ENCODE data around the gene TAT. TPM values are rescaled to one million over a fixed set of nuclear protein-coding genes. Genes with fewer than 3 reads are reported as not detected.
"Not testable (repeated sequence)": the region's sequence is repeated elsewhere in the genome, so short reads cannot be mapped to it uniquely, and the experiment has no call there.

The TAT gene
- total RNA-seq, 1 experiment from 2014 or later: not detected

- no peak for TF ChIP-seq CTCF (IDR thresholded peaks at IDR 0.05; ENCODE audit: unreplicated experiment)
- Mint-ChIP-seq H3K4me1 (ENCODE audit: insufficient read depth, unreplicated experiment) (no peaks in the 10 kb centered on the region), H3K27ac (ENCODE audit: low read depth, unreplicated experiment) (no peak overlapping the region), H3K9me3 (ENCODE audit: unreplicated experiment) (no peaks in the 10 kb centered on the region), H3K27me3 (ENCODE audit: insufficient read depth, unreplicated experiment) (peaks cover 62% of the 10 kb centered on the region), H3K4me3 (ENCODE audit: unreplicated experiment) (no peak overlapping the region), H3K36me3 (ENCODE audit: insufficient read depth, unreplicated experiment) (no peaks in the 10 kb centered on the region)
- no peak for DNase-seq (ENCODE audit: unreplicated experiment)
- ChIA-PET POLR2A (no interaction called here), CTCF (interaction anchor here (1.0 to 1.3 kb wide), 2 partner anchors 26 to 29 kb away, joined by 4 to 6 read pairs; no protein-coding TSS in a partner anchor)
- BruUV-seq (replicated peaks): no TSS peak
- intact Hi-C loops (cut with micrococcal nuclease): no loop called here
Measured at GRCh38 chr16:71585318-71585703, 8.4 kb upstream of the TAT start.

- BruUV-seq (replicated peaks): no TSS peak
- no peaks in the 10 kb centered on the region for H3K9me3 Mint-ChIP-seq (ENCODE audit: unreplicated experiment)
- H3K27me3 Mint-ChIP-seq (ENCODE audit: insufficient read depth, unreplicated experiment): peaks cover 62% of the 10 kb centered on the region
- CTCF ChIA-PET: interaction anchor here (1.0 to 1.3 kb wide), 2 partner anchors 26 to 29 kb away, joined by 4 to 6 read pairs; no protein-coding TSS in a partner anchor
- POLR2A ChIA-PET: no interaction called here
- H3K36me3 Mint-ChIP-seq (ENCODE audit: insufficient read depth, unreplicated experiment): no peaks in the 10 kb centered on the region
- no peak overlapping the region for H3K27ac Mint-ChIP-seq (ENCODE audit: low read depth, unreplicated experiment)
- no peak for TF ChIP-seq CTCF (IDR thresholded peaks at IDR 0.05; ENCODE audit: unreplicated experiment)
- DNase-seq (ENCODE audit: unreplicated experiment): no peak
- intact Hi-C loops (cut with micrococcal nuclease): no loop called here
- H3K4me1 Mint-ChIP-seq (ENCODE audit: insufficient read depth, unreplicated experiment): no peaks in the 10 kb centered on the region
- no peak overlapping the region for H3K4me3 Mint-ChIP-seq (ENCODE audit: unreplicated experiment)
Measured at GRCh38 chr16:71584543-71585317, 7.8 kb upstream of the TAT start.

GRCh38 chr16:71582553-71582848 is 5.6 kb upstream of the TAT start:
- POLR2A ChIA-PET; intact Hi-C loops (cut with micrococcal nuclease); BruUV-seq (replicated peaks); H3K27ac Mint-ChIP-seq (ENCODE audit: low read depth, unreplicated experiment); H3K4me1 Mint-ChIP-seq (ENCODE audit: insufficient read depth, unreplicated experiment); H3K4me3 Mint-ChIP-seq (ENCODE audit: unreplicated experiment); H3K9me3 Mint-ChIP-seq (ENCODE audit: unreplicated experiment); DNase-seq (ENCODE audit: unreplicated experiment); H3K36me3 Mint-ChIP-seq (ENCODE audit: insufficient read depth, unreplicated experiment): not testable (repeated sequence)
- CTCF ChIA-PET: interaction anchor here (0.6 kb wide), 1 partner anchor 83 kb away, joined by 3 read pairs; no protein-coding TSS in a partner anchor
- peaks cover 51% of the 10 kb centered on the region for H3K27me3 Mint-ChIP-seq (ENCODE audit: insufficient read depth, unreplicated experiment)

- ChIA-PET POLR2A (interaction anchor here (0.7 kb wide), 1 partner anchor 10 kb away, joined by 3 read pairs; no protein-coding TSS in a partner anchor), CTCF (no interaction called here)
- H3K4me1 Mint-ChIP-seq (ENCODE audit: insufficient read depth, unreplicated experiment): peaks cover 3% of the 10 kb centered on the region
- no peak overlapping the region for H3K4me3 Mint-ChIP-seq (ENCODE audit: unreplicated experiment)
- H3K36me3 Mint-ChIP-seq (ENCODE audit: insufficient read depth, unreplicated experiment): no peaks in the 10 kb centered on the region
- peaks cover 45% of the 10 kb centered on the region for H3K27me3 Mint-ChIP-seq (ENCODE audit: insufficient read depth, unreplicated experiment)
- H3K9me3 Mint-ChIP-seq (ENCODE audit: unreplicated experiment): no peaks in the 10 kb centered on the region
- BruUV-seq (replicated peaks): no TSS peak
- no peak for DNase-seq (ENCODE audit: unreplicated experiment)
- H3K27ac Mint-ChIP-seq (ENCODE audit: low read depth, unreplicated experiment): no peak overlapping the region
- no peak for TF ChIP-seq CTCF (IDR thresholded peaks at IDR 0.05; ENCODE audit: unreplicated experiment)
- intact Hi-C loops (cut with micrococcal nuclease): no loop called here
Measured at GRCh38 chr16:71574702-71575101, 2.2 kb downstream of the TAT start.

Measured in MCF 10A (cell line).